Ovary (tissue), 3 donors: Measurements from ENCODE around the gene CST9L.

Experiments
- CTCF ChIP-seq, 3 donors: fragments of 450-650 bp in 2 of 3; fragments of 200-600 bp in 1 of 3; IDR thresholded peaks; one replicate each; pipeline versions ENCODE4 v1.5.1 to v1.8.0; 2016 to 2022; ENCODE audit warnings: antibody characterized with exemption in 3 of 3, mild to moderate bottlenecking in 1 of 3
- EP300 ChIP-seq: sonication (generic); formaldehyde crosslinking; IDR thresholded peaks from one replicate; pipeline ENCODE4 v1.6.1; 2017; ENCODE audit warnings: antibody characterized with exemption
- donor health status: DM: no; HTN: no; CAD: no.

- TF ChIP-seq EP300 (no peak), CTCF (IDR thresholded peaks at IDR 0.05) (no peak)
Observed at GRCh38 chr20:23551786-23552185, 16.5 kb downstream of the CST9L start.
